Suprapubic skin (tissue), 3 donors: ENCODE data around the gene TOR1A.

Source experiments
- POLR2A ChIP-seq, 2 donors: fragments of 450-650 bp; IDR thresholded peaks; one replicate each; pipeline ENCODE4 v1.6.1; 2017; ENCODE audit warnings: antibody characterized with exemption in 2 of 2, mild to moderate bottlenecking in 2 of 2, moderate library complexity in 2 of 2
- TF ChIP-seq, protein P1 (sequence below), 2 donors: fragments of 200-600 bp in 1 of 2; fragments of 450-650 bp in 1 of 2; sonication (generic) in 1 of 2; IDR thresholded peaks; one replicate each; pipeline ENCODE4 v1.5.1; 2016 to 2019; ENCODE audit warnings: antibody characterized with exemption in 2 of 2, mild to moderate bottlenecking in 1 of 2, moderate library complexity in 1 of 2

DNA sequence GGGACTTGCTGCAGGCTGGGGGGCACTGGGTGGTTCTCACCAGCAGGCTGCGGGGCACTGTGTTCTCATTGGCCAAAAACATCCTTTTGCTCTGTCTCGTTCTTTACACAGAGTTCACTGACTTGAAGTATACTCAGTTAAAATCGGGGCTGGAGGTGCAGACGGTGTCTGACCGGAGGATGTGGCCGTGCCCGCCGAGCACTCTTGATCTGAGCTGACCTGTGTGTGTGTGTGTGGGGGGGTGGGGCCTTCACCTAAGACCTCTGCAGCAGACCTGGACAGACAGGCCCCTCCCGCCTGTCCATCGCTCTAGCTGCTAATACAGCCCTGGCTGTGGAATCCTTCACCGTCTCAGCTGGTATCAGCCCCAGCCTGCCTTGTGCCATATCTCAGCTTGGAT, 13.8 kb downstream of the TOR1A start:
- TF ChIP-seq, protein P1, sequence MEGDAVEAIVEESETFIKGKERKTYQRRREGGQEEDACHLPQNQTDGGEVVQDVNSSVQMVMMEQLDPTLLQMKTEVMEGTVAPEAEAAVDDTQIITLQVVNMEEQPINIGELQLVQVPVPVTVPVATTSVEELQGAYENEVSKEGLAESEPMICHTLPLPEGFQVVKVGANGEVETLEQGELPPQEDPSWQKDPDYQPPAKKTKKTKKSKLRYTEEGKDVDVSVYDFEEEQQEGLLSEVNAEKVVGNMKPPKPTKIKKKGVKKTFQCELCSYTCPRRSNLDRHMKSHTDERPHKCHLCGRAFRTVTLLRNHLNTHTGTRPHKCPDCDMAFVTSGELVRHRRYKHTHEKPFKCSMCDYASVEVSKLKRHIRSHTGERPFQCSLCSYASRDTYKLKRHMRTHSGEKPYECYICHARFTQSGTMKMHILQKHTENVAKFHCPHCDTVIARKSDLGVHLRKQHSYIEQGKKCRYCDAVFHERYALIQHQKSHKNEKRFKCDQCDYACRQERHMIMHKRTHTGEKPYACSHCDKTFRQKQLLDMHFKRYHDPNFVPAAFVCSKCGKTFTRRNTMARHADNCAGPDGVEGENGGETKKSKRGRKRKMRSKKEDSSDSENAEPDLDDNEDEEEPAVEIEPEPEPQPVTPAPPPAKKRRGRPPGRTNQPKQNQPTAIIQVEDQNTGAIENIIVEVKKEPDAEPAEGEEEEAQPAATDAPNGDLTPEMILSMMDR (IDR thresholded peaks at IDR 0.05) = no peak
- TF ChIP-seq POLR2A (IDR thresholded peaks at IDR 0.05) = no peak
